Hepatocyte (in vitro differentiated cells): ENCODE results near the gene ROBO4.

ENCODE experiments used
- CTCF ChIP-seq: fragments of 200-600 bp; sonication (generic); IDR thresholded peaks from 2 replicates; pipeline ENCODE4 v1.5.1; 2016; ENCODE audit warnings: antibody characterized with exemption, mild to moderate bottlenecking; ENCODE audit not compliant: poor library complexity
- EZH2 ChIP-seq: fragments of 200-600 bp; sonication (generic); IDR thresholded peaks from 2 replicates; pipeline ENCODE4 v1.6.1; 2016; ENCODE audit warnings: antibody characterized with exemption, mild to moderate bottlenecking, borderline replicate concordance

- no peak for TF ChIP-seq CTCF
- no peak for TF ChIP-seq EZH2
Measured at GRCh38 chr11:124861670-124862069, 36.0 kb downstream of the ROBO4 start.
